Retinal pigment epithelial cell (primary cell): Measurements from ENCODE around the gene ELP4.

ENCODE experiments used
- DNase-seq: peaks from one replicate; pipeline ENCODE4 v3.0.0-alpha.2; 2010; ENCODE audit warnings: low read depth
- H3K4me3 ChIP-seq: 2 replicates; pipeline ENCODE4 v1.5.1; 2011; ENCODE audit warnings: mild to moderate bottlenecking, low read length, control low read depth, moderate library complexity
- CTCF ChIP-seq: conservative IDR thresholded peaks from 2 replicates; pipeline ENCODE4 v1.5.1; 2011; ENCODE audit warnings: low read depth, low read length, control low read depth, inconsistent platforms

ELP4 gene

GRCh38 chr11:31797190-31798056 lies 287.9 kb downstream of the ELP4 start:
- DNase-seq, result no peak
- no peak for TF ChIP-seq CTCF
- H3K4me3 ChIP-seq, result no peak overlapping the region

DNA sequence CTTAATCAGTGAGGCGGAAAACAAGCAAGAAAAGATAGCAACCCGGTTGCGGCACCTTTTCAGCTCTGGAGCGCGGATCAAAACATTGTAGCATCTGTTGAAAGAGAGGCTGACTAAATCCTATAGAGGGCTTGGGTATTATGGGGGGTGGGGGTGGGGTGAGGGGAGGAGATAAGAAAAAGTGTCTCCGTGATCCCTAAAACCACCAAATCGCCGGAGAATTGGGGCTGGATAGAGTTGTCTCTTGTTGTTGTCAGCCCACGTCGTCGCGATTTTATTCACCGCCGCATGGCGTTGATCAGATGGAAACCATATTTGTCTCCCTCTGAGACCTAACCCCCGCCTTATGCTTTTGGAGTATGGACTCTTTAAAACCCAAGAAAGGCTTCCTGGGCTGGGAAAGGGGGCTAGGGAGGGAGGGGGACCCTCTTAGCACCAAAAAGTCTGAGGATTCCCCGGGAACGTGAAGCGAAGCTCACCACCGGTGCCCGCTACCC lies 288.5 kb downstream of the ELP4 start:
- no peak for TF ChIP-seq CTCF
- H3K4me3 ChIP-seq, result peak overlapping the region; percentile 21
- no peak for DNase-seq

DNA sequence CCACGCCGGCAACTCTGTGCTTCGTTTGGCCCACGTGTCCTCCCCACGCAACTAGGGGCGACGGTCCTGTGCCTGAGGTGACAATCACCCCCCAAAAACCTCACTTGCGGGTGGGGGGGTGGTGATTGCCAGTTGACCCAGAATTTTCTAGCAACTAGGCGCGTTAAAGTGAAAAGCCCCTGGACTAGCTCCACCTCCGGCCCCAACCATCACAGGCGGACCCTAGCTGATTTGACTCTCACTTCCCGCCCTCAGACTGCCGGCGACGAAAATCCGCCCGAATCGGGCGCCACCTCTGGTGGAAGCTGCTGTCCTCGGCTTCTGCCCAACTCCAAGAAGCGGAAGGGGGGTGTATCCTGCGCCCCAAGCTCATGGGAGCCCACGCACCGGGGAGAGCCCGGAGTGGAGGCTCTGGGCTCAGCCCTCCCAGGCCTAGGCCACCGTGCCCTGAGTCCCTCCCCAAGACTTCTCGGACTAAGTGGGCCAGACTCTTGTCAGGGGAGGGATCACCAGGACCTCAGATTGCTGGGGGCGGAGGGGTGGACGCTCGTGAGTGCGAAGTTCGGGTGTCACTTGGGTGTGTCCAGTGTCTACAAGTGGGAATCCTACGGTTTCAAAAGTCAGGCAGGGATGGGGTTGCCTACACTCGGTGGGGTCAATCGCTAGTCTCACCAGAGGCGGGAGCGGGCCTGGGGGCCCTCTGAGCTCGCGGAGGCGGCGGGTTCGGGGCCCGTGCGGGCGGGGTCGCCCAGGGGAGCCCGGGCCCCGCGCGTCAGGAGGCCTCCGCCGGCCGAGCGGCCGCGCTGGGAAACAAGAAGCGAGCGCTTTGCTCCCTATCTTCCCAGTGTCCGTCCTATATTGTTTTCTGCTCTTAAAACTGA lies 289.2 kb downstream of the ELP4 start:
- DNase-seq, result no peak
- peak; percentile 52 for TF ChIP-seq CTCF
- H3K4me3 ChIP-seq, result peak overlapping the region; percentile 21

GRCh38 chr11:31799435-31800397 lies 290.1 kb downstream of the ELP4 start:
- TF ChIP-seq CTCF, result no peak
- DNase-seq, result no peak
- peak overlapping the region; percentile 6 for H3K4me3 ChIP-seq

GRCh38 chr11:31800398-31801265 lies 291.1 kb downstream of the ELP4 start:
- no peak for DNase-seq
- H3K4me3 ChIP-seq, result no peak overlapping the region
- no peak for TF ChIP-seq CTCF
